Mammary epithelial cell (primary cell): ENCODE data around the gene ATXN1.

Experiments used
- EZH2 ChIP-seq: IDR thresholded peaks from 2 replicates; pipeline ENCODE4 v1.6.1; 2012; ENCODE audit warnings: low read length, inconsistent platforms, borderline replicate concordance
- TF ChIP-seq, protein P1 (sequence below), 2 donors: IDR thresholded peaks in 1 of 2; conservative IDR thresholded peaks in 1 of 2; 2 replicates each; pipeline ENCODE4 v1.5.1; 2011 to 2012; ENCODE audit warnings: inconsistent platforms in 2 of 2, low read length in 2 of 2, mild to moderate bottlenecking in 2 of 2, control low read depth in 1 of 2, low read depth in 1 of 2; ENCODE audit not compliant: insufficient read depth in 1 of 2; ENCODE audit errors: extremely low read depth in 1 of 2

DNA sequence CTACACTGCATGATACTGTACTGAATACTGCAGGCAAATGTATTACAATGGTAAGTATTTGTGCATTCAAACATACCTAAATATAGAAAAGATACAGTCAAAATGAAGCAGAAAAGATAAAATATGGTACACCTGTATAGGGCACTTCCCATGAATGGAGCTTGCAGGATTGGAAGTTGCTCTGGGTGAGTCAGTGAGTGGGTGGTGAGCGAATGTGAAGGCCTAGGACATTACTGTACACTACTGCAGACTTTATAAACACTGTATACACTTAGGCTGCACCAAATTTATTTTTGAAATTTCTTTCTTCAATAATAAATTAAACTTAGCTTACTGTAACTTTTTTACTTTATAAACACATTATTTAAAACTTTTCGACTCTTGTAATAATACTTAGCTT lies 213.1 kb downstream of the ATXN1 start:
- TF ChIP-seq, protein P1, sequence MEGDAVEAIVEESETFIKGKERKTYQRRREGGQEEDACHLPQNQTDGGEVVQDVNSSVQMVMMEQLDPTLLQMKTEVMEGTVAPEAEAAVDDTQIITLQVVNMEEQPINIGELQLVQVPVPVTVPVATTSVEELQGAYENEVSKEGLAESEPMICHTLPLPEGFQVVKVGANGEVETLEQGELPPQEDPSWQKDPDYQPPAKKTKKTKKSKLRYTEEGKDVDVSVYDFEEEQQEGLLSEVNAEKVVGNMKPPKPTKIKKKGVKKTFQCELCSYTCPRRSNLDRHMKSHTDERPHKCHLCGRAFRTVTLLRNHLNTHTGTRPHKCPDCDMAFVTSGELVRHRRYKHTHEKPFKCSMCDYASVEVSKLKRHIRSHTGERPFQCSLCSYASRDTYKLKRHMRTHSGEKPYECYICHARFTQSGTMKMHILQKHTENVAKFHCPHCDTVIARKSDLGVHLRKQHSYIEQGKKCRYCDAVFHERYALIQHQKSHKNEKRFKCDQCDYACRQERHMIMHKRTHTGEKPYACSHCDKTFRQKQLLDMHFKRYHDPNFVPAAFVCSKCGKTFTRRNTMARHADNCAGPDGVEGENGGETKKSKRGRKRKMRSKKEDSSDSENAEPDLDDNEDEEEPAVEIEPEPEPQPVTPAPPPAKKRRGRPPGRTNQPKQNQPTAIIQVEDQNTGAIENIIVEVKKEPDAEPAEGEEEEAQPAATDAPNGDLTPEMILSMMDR (conservative IDR thresholded peaks at IDR 0.05 in 1 of 2, IDR thresholded peaks at IDR 0.05 in 1 of 2; ENCODE audit: extremely low read depth in 1 of 2, insufficient read depth in 1 of 2, low read depth in 1 of 2, low read length in 2 of 2): no peak
- no peak for TF ChIP-seq EZH2
